HL-60 (cell line): Measurements from ENCODE around the gene C12orf75.

Experiments used
- CTCF ChIP-seq: IDR thresholded peaks from one replicate; pipeline ENCODE4 v1.5.1; 2011; ENCODE audit warnings: low read length, control low read depth, inconsistent platforms; ENCODE audit not compliant: insufficient read depth
- POLR2AphosphoS5 ChIP-seq: IDR thresholded peaks from 2 replicates; pipeline ENCODE4 v1.6.1; 2012; ENCODE audit warnings: low read depth
- SPI1 ChIP-seq: IDR thresholded peaks from 2 replicates; pipeline ENCODE4 v1.6.1; 2012; ENCODE audit warnings: low read depth, mild to moderate bottlenecking, borderline replicate concordance
- TF ChIP-seq, protein P1 (sequence below): IDR thresholded peaks from 2 replicates; pipeline ENCODE4 v1.6.1; 2012; ENCODE audit warnings: low read depth; ENCODE audit not compliant: insufficient replicate concordance

DNA sequence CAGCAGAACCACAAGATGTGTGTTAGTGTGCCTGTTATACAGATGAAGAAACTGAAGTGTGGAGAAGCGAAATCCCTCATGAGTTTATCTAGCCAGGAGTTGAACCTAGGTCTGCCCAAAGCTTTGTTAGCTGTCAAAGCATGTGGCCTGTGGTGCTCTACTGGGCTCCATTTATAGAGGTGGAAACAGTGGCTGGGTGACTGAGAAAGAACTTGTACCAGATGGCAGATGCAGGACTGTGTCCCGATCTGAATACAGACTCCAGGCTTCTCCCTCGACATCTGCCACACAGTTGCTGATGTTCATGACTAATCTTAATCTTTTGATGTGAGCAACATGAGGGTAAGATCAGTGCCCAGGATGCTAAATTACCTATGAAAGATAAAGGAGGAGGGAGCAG lies 89.1 kb downstream of the C12orf75 start:
- TF ChIP-seq CTCF (no peak), POLR2AphosphoS5 (no peak), SPI1 (no peak)
- TF ChIP-seq, protein P1, sequence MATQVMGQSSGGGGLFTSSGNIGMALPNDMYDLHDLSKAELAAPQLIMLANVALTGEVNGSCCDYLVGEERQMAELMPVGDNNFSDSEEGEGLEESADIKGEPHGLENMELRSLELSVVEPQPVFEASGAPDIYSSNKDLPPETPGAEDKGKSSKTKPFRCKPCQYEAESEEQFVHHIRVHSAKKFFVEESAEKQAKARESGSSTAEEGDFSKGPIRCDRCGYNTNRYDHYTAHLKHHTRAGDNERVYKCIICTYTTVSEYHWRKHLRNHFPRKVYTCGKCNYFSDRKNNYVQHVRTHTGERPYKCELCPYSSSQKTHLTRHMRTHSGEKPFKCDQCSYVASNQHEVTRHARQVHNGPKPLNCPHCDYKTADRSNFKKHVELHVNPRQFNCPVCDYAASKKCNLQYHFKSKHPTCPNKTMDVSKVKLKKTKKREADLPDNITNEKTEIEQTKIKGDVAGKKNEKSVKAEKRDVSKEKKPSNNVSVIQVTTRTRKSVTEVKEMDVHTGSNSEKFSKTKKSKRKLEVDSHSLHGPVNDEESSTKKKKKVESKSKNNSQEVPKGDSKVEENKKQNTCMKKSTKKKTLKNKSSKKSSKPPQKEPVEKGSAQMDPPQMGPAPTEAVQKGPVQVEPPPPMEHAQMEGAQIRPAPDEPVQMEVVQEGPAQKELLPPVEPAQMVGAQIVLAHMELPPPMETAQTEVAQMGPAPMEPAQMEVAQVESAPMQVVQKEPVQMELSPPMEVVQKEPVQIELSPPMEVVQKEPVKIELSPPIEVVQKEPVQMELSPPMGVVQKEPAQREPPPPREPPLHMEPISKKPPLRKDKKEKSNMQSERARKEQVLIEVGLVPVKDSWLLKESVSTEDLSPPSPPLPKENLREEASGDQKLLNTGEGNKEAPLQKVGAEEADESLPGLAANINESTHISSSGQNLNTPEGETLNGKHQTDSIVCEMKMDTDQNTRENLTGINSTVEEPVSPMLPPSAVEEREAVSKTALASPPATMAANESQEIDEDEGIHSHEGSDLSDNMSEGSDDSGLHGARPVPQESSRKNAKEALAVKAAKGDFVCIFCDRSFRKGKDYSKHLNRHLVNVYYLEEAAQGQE, result no peak
